GM18858 (cell line): ENCODE results near the gene MYO7B.

ENCODE experiments used
- ATAC-seq: cut with Tn5 transposase; IDR thresholded peaks from one replicate; pipeline ENCODE4 v1.9.1; 2021; ENCODE audit not compliant: unreplicated experiment

Gene MYO7B

DNA sequence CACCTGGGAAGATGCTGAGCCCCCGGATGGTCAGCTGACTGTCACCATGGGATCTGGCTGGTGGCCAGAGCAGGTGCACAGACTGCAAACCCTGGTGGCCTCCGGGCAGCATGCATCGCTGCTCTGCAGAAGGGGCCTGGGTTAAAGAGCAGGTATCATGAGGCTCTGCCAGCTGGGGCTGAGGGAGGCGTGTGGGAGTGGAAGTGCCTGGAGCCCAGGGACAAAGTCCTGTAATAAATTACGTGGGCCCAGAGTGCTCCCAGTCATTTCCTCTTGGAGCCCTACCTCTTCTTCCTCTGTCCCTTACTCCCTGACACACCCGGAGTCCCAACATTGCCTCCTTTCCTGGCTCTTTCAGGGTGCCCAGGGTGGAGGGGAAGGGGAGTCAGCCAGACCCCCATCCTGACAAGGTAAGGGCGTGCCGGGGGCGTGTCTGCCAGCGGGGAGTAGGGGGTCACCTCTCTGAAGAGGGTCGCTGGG is at the start of gene MYO7B:
Gene MYO7B (plus strand): TSS at position 262 of the 480 bp plus-strand sequence. CDS start 24,040 bp downstream, outside the sequence.
- ATAC-seq: no peak

GRCh38 chr2:127485694-127486071 is 49.8 kb upstream of the MYO7B start:
- no peak for ATAC-seq

- no peak for ATAC-seq
Observed at GRCh38 chr2:127486247-127487058, 49.0 kb upstream of the MYO7B start.

DNA sequence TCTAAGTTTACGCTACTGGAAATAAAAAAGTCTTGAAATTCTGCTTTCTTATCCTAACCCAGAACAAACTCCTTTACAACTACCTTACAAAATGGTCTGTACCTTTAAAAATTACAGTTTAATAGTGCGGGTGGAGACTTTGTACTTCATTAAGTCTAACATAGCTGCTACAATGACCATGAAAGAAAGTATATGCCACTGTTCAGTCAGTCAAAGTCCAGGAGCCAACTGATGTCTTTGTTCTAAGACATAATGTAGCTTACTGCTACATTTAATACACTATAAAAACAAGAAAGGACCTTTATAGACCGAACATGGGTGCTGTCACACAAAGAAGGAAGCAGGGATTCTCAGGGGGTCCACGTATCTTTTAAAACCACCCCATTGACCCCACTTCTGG is 45.2 kb upstream of the MYO7B start:
- ATAC-seq: no peak

GRCh38 chr2:127498386-127498785 is 37.1 kb upstream of the MYO7B start:
- ATAC-seq: no peak

DNA sequence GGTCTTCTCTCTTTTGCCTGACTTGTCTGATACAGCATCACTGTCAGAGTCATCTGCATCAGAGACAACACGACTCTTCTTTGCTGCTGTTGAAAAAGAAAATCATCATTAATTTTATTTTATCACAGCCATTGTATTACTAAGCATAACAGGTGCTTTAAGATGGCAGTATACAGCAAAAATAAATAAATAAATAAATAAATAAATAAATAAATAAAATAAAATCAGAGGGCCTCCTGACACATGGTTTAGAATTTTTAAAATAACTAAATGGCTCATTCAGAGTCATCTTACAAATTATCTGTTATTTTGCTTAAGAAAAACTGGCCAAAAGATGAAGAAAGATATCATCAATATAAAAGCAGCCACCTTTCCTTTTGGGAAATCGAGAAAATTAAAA is 32.0 kb upstream of the MYO7B start:
- ATAC-seq: no peak

DNA sequence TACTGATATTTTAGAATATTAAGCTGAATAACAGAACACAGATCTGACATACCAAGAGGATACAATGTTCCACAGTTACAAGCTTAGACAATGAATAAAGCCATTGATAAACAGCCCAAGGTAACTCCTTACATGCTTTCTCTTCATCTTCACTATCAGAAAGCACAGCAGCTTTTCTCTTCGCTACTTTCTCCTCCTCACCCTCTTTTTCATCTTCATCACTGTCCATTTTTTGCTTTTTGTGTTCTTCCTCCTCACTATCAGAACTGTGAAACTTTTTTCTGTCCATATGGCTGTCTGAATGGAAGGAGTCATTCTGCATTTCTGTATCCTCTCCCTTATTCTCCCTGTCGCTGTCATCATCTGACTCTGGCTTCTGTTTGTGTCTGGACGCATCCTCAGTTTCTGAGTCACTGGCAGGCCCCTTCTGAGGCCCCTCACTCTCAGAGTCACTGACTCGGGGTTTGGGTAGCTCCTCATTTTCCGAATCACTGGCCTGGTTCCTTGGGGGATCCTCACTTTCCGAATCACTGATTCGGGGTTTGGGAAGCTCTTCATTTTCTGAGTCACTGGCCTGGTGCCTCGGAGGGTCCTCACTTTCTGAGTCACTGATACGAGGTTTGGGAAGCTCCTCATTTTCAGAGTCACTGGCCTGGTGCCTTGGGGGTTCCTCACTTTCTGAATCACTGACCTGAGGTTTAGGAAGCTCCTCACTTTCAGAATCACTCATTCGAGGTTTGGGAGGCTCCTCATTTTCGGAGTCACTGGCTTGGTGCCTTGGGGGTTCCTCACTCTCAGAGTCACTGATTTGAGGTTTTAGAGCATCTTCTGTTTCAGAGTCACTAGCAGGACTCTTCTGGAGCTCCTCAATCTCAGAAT is 30.7 kb upstream of the MYO7B start:
- ATAC-seq: no peak

- ATAC-seq: no peak
Observed at GRCh38 chr2:127506510-127506909, 29.0 kb upstream of the MYO7B start.

GRCh38 chr2:127508023-127508630 is 27.4 kb upstream of the MYO7B start:
- ATAC-seq: no peak

GRCh38 chr2:127508631-127509034 is 26.9 kb upstream of the MYO7B start:
- no peak for ATAC-seq

GRCh38 chr2:127510073-127510472 is 25.4 kb upstream of the MYO7B start:
- ATAC-seq: no peak

- ATAC-seq: no peak
Observed at GRCh38 chr2:127511090-127511695, 24.3 kb upstream of the MYO7B start.

- no peak for ATAC-seq
Observed at GRCh38 chr2:127511917-127512316, 23.6 kb upstream of the MYO7B start.

GRCh38 chr2:127512362-127512761 is 23.1 kb upstream of the MYO7B start:
- ATAC-seq: no peak

GRCh38 chr2:127514076-127514475 is 21.4 kb upstream of the MYO7B start:
- ATAC-seq: no peak

DNA sequence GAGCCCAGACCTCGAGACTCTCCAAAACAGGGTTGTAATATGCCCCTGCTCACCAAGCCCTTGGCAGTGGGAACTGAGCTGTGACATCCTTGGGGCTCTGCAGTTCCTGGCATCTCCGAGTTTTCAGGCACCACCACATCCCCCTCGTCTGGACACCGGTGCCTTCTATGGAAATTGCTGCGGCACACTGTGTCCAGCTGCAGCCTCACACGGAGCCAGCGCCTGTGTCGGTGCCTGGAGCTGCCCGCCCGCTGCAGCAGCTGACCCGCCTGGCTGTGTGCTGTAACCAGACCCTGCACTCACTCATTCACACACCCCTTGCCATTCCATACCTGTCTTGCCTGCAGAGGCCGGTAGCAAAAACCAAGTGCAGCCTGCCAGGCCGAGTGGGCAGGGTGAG is 21.0 kb upstream of the MYO7B start:
- no peak for ATAC-seq

- no peak for ATAC-seq
Observed at GRCh38 chr2:127515383-127515915, 20.0 kb upstream of the MYO7B start.

GRCh38 chr2:127516041-127516762 is 19.3 kb upstream of the MYO7B start:
- ATAC-seq: no peak

DNA sequence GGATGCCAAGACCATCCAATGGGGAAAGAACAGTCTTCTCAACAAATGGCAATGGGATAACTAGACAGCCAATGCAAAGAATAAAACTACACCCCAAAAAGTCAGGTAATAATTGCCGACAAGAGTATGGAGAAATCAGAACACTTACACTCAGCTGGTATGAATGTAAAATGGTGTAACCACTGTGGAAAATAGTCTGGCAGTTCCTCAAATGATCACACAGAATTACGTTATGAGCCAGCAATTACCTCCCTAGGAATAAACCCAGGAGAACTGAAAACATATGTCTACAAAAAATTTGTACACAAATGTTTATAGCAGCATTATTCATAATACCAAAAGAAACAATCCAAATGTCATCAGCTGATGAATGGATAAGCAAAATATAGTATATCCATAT is 18.0 kb upstream of the MYO7B start:
- ATAC-seq: no peak

DNA sequence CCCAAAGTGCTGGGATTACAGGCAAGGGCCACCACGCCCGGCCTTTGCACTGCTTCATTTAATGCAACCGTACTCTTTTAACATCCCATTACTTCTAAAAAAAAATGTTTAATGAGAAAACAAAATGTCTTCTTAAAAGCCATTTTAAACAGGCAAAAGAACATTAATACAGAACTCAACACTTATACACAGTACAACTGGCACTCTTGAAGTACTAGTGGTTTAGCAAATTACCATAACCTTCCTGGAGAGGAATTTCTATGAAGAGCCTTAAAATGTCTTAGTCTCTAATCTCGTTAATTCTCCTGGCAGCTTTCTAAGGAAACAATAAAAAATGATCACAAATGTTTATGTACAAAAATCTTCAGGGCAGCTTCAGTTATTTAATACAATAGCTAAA is 15.1 kb upstream of the MYO7B start:
- ATAC-seq: no peak
